Fibroblast of lung (primary cell): ENCODE data around the gene ZNF700.

Experiments
- CTCF ChIP-seq, 2 donors: IDR thresholded peaks in 1 of 2; conservative IDR thresholded peaks in 1 of 2; 1 replicate in 1 of 2; 2 replicates in 1 of 2; pipeline ENCODE4 v1.5.1; 2011 to 2012; ENCODE audit warnings: low read length in 2 of 2, control low read depth in 1 of 2, inconsistent platforms in 1 of 2, low read depth in 1 of 2, mild to moderate bottlenecking in 1 of 2
- EZH2 ChIP-seq: IDR thresholded peaks from 2 replicates; pipeline ENCODE4 v1.5.1; 2012; ENCODE audit warnings: low read length, control low read depth, mild to moderate bottlenecking; ENCODE audit errors: missing control alignments

DNA sequence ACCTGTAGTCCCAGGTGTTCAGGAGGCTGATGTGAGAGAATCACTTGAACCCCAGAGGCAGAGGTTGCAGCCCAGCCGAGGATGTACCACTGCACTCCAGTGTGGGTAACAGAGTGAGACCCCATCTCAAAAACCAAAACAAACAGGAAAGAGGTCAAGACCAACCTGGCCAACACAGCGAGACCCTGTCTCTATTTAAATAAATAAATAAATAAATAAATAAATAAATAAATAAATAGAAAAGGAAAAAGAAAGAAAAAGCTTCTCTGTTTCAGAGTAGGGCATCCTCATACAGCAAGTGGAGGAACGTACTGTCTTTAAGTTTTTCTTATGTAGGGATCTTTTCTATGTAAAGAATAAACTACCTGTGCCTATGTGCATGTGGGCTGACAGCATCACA lies 2.3 kb downstream of the ZNF700 start:
- TF ChIP-seq CTCF (conservative IDR thresholded peaks at IDR 0.05 in 1 of 2, IDR thresholded peaks at IDR 0.05 in 1 of 2; ENCODE audit: low read depth in 1 of 2, low read length in 2 of 2): no peak
- no peak for TF ChIP-seq EZH2
